ENCODE data around the gene ANKRD55. TPM values are rescaled to one million over a fixed set of nuclear protein-coding genes. Genes with fewer than 3 reads are reported as not detected.

ANKRD55 gene
- total and polyA plus RNA-seq, 2 donors from 2014 or later: 0.26 to 1.2 TPM

DNA sequence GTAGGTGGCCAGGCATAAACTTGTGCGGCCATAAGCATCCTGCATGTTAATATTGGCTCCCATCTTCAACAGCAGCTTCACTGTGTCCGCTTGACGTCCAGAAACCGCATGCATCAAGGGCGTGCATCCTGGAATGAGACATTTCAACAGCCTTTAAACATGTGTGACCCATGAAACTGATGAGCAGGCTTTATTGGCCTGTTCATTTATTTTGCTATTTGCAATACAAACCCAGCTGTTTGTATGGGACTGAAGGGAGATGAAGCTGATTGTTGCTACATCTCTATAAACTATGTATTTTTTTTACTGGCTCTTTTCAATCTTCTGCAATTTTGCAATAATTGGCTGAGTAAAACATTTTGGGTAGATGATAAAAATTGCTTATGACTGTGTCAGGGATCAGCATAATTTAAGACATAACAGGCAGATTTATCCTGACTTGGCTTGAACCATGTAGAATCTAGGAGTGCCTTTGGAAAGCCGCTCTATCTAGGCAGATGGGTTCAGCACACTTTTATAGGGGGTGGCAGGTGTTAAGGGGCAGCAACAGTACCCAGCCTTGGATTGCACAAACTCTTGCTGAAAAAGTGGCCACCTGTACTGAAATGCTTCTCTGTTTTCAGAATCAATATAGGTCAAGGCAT lies 56.9 kb downstream of the ANKRD55 start:
- DNase-seq: peak in 2 of 5 donors; percentile 33 to 69
- no peaks in the 10 kb centered on the region for H3K36me3 ChIP-seq (ENCODE audit: control insufficient read depth in 2 of 3, insufficient read depth in 3 of 3, low read length in 3 of 3)
- FAIRE-seq: no peak

DNA sequence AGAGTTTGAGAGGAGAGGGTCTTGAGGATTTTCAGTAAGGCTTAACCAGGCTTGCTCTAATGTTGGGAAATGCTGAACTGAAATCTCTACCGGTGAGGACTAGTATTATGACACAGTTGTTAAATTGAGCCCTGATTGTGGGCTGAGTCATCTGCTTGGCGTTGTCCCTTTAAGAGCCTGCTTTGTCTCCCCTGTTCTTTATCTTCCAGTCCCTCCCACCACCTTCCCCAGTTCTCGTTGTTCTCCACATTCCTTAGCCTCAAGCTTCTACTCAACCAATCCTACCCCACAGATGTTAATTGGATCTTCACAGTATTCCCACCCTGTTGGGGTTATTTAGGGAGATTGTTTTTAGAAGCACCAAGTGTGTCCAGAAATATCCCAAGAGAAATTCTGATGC lies 57.6 kb downstream of the ANKRD55 start:
- H3K9ac ChIP-seq (ENCODE audit: low read length in 3 of 3): no peak overlapping the region
- H3K9me3 ChIP-seq (ENCODE audit: control insufficient read depth in 2 of 3, insufficient read depth in 1 of 3, low read length in 3 of 3): no peaks in the 10 kb centered on the region
- no peaks in the 10 kb centered on the region for H3K27me3 ChIP-seq (ENCODE audit: control insufficient read depth, insufficient read depth, low read length)
- TF ChIP-seq, protein P1, sequence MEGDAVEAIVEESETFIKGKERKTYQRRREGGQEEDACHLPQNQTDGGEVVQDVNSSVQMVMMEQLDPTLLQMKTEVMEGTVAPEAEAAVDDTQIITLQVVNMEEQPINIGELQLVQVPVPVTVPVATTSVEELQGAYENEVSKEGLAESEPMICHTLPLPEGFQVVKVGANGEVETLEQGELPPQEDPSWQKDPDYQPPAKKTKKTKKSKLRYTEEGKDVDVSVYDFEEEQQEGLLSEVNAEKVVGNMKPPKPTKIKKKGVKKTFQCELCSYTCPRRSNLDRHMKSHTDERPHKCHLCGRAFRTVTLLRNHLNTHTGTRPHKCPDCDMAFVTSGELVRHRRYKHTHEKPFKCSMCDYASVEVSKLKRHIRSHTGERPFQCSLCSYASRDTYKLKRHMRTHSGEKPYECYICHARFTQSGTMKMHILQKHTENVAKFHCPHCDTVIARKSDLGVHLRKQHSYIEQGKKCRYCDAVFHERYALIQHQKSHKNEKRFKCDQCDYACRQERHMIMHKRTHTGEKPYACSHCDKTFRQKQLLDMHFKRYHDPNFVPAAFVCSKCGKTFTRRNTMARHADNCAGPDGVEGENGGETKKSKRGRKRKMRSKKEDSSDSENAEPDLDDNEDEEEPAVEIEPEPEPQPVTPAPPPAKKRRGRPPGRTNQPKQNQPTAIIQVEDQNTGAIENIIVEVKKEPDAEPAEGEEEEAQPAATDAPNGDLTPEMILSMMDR (IDR thresholded peaks at IDR 0.05; ENCODE audit: borderline replicate concordance, extremely low read depth, insufficient read depth): no peak
- H3K27ac ChIP-seq (ENCODE audit: low read depth in 2 of 2, low read length in 2 of 2): no peak overlapping the region
- H3K4me3 ChIP-seq (ENCODE audit: low read length in 3 of 3): no peak overlapping the region
- intact Hi-C loops (cut with DNase I): no loop called here
- no peaks in the 10 kb centered on the region for H3K36me3 ChIP-seq (ENCODE audit: control insufficient read depth in 2 of 3, insufficient read depth in 3 of 3, low read length in 3 of 3)
- peaks cover 0 to 8% (median 7%) of the 10 kb centered on the region in 3 donors for H3K4me1 ChIP-seq (ENCODE audit: control insufficient read depth in 2 of 3, insufficient read depth in 2 of 3, low read depth in 1 of 3, low read length in 3 of 3)
- DNase-seq: no peak
- FAIRE-seq: no peak

More for the DNA sequence above, 56.9 kb downstream of the ANKRD55 start:
- Histone ChIP-seq H3K27ac (ENCODE audit: low read depth in 2 of 2, low read length in 2 of 2) (no peak overlapping the region), H3K4me1 (ENCODE audit: control insufficient read depth in 2 of 3, insufficient read depth in 2 of 3, low read depth in 1 of 3, low read length in 3 of 3) (peaks cover 0 to 8% (median 7%) of the 10 kb centered on the region in 3 donors), H3K27me3 (ENCODE audit: control insufficient read depth, insufficient read depth, low read length) (no peaks in the 10 kb centered on the region), H3K4me3 (ENCODE audit: low read length in 3 of 3) (no peak overlapping the region), H3K9me3 (ENCODE audit: control insufficient read depth in 2 of 3, insufficient read depth in 1 of 3, low read length in 3 of 3) (no peaks in the 10 kb centered on the region), H3K9ac (ENCODE audit: low read length in 3 of 3) (no peak overlapping the region)
- intact Hi-C loops (cut with DNase I): no loop called here
- TF ChIP-seq, protein P1 (IDR thresholded peaks at IDR 0.05; ENCODE audit: borderline replicate concordance, extremely low read depth, insufficient read depth): no peak

DNA sequence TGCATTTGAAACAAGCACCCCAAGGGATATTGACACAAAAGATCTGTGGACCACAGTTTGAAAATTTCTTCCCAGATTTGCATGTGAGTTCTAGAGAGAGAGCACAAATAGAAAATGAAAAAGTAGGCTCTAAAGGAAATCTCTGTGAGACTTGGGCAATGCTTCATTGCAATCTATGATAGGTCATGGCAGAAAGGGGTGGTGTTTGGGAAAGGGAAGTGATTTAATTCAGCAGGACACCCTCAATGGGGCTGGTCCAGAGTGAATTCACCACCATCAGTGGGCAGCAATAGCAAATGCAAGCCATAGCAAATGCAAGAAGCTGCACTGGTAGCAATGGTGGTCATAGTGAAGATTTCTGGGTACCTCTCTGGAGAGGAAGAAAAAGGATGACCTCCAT lies 58.1 kb downstream of the ANKRD55 start:
- TF ChIP-seq, protein P1 (IDR thresholded peaks at IDR 0.05; ENCODE audit: borderline replicate concordance, extremely low read depth, insufficient read depth): no peak
- H3K27me3 ChIP-seq (ENCODE audit: control insufficient read depth, insufficient read depth, low read length): no peaks in the 10 kb centered on the region
- FAIRE-seq (no peak), DNase-seq (no peak)
- no peak overlapping the region for H3K9ac ChIP-seq (ENCODE audit: low read length in 3 of 3)
- intact Hi-C loops (cut with DNase I): no loop called here
- no peaks in the 10 kb centered on the region for H3K9me3 ChIP-seq (ENCODE audit: control insufficient read depth in 2 of 3, insufficient read depth in 1 of 3, low read length in 3 of 3)
- no peak overlapping the region for H3K4me3 ChIP-seq (ENCODE audit: low read length in 3 of 3)
- H3K4me1 ChIP-seq (ENCODE audit: control insufficient read depth in 2 of 3, insufficient read depth in 2 of 3, low read depth in 1 of 3, low read length in 3 of 3): peaks cover 0 to 11% (median 7%) of the 10 kb centered on the region in 3 donors
- no peaks in the 10 kb centered on the region for H3K36me3 ChIP-seq (ENCODE audit: control insufficient read depth in 2 of 3, insufficient read depth in 3 of 3, low read length in 3 of 3)
- no peak overlapping the region for H3K27ac ChIP-seq (ENCODE audit: low read depth in 2 of 2, low read length in 2 of 2)

Measured in kidney (tissue), 14 donors.